H1 (cell line): ENCODE measurements around the gene MRPL43. TPM values are rescaled to one million over a fixed set of nuclear protein-coding genes. Genes with fewer than 3 reads are reported as not detected.

Experiments used
- CBX8 ChIP-seq: fragments of 300-800, 300-1000 bp; sonication (generic); IDR thresholded peaks from 2 replicates; pipeline ENCODE4 v1.7.1; 2016; ENCODE audit warnings: low read depth, low read length, borderline replicate concordance
- MAX ChIP-seq: IDR thresholded peaks from 2 replicates; pipeline ENCODE4 v1.6.1; 2012; ENCODE audit warnings: inconsistent platforms
- TCF12 ChIP-seq: IDR thresholded peaks from 2 replicates; pipeline ENCODE4 v1.6.1; 2011; ENCODE audit warnings: low read depth, mild to moderate bottlenecking, low read length
- polyA plus RNA-seq, 7 experiments: library from polyadenylated mRNA; depleted of rRNA in 3 of 7; stranded (reverse) in 5 of 7; unstranded in 2 of 7; fragments of >200 nt in 5 of 7; fragments of 200-250 nt in 2 of 7; gene quantifications; 1 replicate in 5 of 7; 2 replicates in 1 of 7; 4 replicates in 1 of 7; pipeline versions ENCODE4 v1.2.1 to v1.2.3, GENCODE V29; 2011 to 2013; ENCODE audit warnings: missing spikeins in 2 of 7, mixed read lengths in 2 of 7
- total RNA-seq: library from RNA; stranded (reverse); fragmentation: NEBNext Ultra II Directional; extraction: Animal tissue kit (Norgen Biotek cat#: 25700); gene quantifications from 2 replicates; pipeline ENCODE4 v1.2.1, GENCODE V29; 2021

MRPL43 gene
- total and polyA plus RNA-seq, 2 of the 8 experiments (the other 6 are each of a cell fraction or from before 2014, with no cell fraction given) = 74.1 to 149 TPM

DNA sequence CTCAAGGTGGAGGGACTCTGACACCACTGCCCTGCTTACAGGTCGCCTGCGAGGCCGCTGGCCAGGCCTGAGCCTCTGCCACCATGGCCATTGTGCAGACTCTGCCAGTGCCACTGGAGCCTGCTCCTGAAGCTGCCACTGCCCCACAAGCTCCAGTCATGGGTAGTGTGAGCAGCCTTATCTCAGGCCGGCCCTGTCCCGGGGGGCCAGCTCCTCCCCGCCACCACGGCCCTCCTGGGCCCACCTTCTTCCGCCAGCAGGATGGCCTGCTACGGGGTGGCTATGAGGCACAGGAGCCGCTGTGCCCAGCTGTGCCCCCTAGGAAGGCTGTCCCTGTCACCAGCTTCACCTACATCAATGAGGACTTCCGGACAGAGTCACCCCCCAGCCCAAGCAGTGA, 15.2 kb upstream of the MRPL43 start (continued):
- TF ChIP-seq CBX8 = no peak
- TF ChIP-seq TCF12 = no peak
- no peak for TF ChIP-seq MAX
